Right ventricle myocardium inferior (tissue), 1 donor: ENCODE results near the gene MYEF2. TPM values are rescaled to one million over a fixed set of nuclear protein-coding genes. Genes with fewer than 3 reads are reported as not detected.

Source experiments
- ATAC-seq: fragments of 200-7000 bp; cut with Tn5 transposase; one replicate; pipeline ENCODE4 v1.9.1; 2020; ENCODE audit warnings: mild to moderate bottlenecking, moderate library complexity
- DNase-seq: peaks from one replicate; pipeline ENCODE4 v3.0.0; 2021; ENCODE audit errors: missing footprints
- intact Hi-C: fragments of 100-400 bp; cut with DNase I; formaldehyde crosslinking; loops from one replicate; pipeline ENCODE4 v1.11.0; 2022
- total RNA-seq: library from RNA; stranded (reverse); fragmentation: NEBNext Ultra II Directional; extraction: Animal tissue kit (Norgen Biotek cat#: 25700); gene quantifications from one replicate; pipeline ENCODE4 v1.2.1, GENCODE V29; 2021
- donor health status: DM: no; HTN: yes; CAD: no; lungs with severe emphysema.

Gene MYEF2
- total RNA-seq, 1 donor from 2014 or later = 8.7 TPM

DNA sequence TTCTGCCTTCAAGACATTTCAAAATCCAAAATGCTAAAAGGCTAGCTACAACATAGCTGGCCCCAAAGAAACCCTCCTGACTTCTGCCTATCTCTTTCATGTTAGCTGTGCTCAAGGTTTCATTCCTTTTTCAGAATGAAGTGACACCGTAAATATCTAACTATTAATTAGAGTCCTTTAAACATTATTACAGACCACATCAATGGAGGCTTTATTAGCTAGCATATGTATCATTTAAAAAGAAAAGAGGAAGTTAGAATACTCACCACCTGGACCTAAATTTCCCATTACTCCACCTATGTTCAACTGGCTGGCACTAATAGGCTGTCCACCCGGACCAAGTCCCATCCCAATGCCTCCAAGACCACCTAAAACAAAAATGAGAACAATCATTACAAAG is 24.6 kb downstream of the MYEF2 start:
- no peak for DNase-seq
- intact Hi-C loops = no loop called here
- ATAC-seq = no peak

DNA sequence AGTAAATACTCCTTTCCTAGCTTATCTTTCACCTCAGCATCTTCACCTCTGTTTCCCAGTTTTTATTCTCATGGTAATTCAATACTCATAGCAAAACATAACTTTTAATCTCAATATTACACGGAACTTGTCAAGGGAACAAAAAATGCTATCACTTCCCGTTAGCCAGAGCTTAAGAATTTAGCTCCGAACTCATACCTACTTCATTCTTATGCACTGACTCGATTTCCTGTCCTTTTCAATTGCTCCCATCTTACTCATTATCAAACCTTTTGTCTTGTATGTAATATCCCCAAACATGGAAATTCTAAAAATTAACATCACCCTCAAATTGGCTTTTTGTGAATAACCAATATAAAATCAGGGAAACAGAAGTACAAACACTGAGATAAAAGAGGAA is 28.2 kb downstream of the MYEF2 start:
- DNase-seq (no peak), ATAC-seq (no peak)
- intact Hi-C loops = no loop called here

DNA sequence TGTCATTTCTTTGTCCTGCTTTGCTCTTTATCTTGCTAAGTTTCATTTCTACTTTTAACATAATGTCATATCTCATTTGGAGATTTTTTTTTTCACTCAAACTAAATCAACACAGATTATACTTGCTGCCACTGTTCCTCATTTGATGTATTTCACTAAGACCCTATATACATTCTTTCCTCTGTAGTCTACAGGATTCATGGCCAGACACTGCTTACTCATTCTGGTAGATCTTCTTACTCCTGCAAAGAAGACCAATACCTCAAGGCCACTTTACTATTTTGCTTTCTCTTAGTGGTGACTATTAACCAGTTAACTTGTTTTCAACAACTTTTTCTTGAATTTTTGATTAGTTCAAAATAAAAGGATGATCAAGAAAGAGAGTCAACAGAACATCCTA is 30.7 kb downstream of the MYEF2 start:
- intact Hi-C loops = no loop called here
- no peak for ATAC-seq
- DNase-seq = no peak

DNA sequence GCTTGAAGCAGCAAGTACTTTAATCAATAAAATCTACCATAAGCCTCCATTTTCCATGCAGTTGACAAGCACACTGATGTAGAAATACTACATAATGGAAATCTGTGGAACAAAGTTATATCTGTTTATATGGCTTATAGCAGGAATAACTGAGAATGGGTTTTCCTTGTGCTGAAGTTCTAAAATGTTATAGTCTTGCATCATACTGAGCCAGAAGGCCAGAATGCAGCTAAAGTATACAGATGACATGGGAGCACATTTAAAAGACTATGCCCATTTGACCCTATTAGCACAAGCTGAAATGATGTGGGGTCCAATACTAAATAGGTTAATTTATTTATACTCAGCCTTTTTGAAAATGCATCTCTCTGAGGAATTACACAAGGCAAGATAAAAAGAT is 32.2 kb downstream of the MYEF2 start:
- no peak for DNase-seq
- intact Hi-C loops = no loop called here
- ATAC-seq = no peak

DNA sequence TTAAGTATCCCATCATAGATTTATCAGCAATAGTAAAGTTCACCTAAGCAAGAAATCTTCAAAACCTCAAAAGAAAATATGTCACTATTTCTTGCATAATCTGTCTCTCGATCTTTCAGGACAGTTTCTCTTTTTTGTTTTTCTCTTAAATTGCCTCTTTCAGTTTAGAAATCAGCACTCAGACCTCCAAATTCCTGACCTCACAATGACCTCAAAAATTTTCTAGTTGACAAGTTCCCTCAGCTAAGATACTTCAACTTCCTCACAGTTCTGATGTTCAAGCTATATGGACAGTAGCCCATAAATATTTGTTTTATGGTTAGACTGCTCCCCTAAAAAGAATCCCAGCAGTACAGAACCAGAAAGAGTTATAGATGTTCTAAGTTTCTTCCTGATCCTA is 33.2 kb downstream of the MYEF2 start:
- no peak for DNase-seq
- no peak for ATAC-seq
- intact Hi-C loops = no loop called here

DNA sequence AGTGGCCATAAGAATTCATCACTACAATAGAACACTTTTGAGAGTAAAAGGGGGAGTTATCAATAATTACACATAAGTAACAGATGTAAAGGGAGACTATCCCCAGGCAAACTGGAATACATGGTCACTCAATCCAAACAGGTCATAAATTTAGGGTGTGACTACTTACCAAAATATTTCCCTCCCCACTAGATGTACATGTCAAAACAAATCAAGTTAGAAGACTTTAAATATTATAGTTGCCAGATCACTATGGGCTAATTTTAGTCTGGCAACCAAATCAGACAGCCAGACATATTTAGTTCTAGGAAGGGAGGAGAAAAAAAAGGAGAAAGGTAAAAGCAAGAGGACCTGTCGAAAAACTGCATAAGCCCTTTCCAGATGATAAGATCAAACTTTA is 34.2 kb downstream of the MYEF2 start:
- no peak for DNase-seq
- peak; percentile 42 for ATAC-seq
- intact Hi-C loops = no loop called here

DNA sequence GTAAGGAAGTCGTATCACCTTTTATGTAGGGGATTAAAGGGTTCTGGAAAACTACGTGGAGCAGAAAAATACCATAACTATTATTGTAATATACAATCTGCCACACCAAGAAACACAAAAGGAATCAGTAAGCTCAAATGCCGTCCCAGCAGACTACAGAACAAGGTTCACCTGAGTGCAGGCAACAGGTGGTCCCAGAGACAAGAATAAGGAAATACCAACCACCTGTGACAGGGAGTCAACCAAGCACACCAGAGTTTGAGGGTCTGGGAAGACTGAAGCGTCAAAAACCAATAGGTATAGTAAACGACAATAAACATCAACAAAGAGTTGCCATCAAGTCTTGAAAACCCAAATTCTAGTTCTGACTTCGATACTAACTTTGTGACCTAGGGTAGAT is 45.2 kb downstream of the MYEF2 start:
- DNase-seq (no peak), ATAC-seq (no peak)
- intact Hi-C loops = no loop called here

DNA sequence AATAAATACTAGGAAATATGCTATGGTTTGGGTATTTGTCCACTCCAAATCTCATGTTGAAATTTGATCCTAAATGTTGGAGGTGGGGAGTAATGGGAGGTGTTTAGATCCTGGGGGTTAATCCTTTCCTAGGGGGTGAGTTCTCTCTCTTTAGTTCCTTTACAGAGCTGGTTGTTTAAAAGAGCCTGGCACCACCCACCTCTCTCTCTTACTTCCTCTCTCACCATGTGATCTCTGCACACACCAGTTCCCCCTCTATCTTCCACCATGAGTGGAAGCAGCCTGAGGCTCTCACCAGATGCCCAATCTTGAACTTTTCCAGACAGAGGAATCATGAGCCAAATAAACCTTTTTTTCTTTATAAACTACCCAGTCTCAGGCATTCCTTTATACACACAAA is 46.8 kb downstream of the MYEF2 start:
- no peak for ATAC-seq

DNA sequence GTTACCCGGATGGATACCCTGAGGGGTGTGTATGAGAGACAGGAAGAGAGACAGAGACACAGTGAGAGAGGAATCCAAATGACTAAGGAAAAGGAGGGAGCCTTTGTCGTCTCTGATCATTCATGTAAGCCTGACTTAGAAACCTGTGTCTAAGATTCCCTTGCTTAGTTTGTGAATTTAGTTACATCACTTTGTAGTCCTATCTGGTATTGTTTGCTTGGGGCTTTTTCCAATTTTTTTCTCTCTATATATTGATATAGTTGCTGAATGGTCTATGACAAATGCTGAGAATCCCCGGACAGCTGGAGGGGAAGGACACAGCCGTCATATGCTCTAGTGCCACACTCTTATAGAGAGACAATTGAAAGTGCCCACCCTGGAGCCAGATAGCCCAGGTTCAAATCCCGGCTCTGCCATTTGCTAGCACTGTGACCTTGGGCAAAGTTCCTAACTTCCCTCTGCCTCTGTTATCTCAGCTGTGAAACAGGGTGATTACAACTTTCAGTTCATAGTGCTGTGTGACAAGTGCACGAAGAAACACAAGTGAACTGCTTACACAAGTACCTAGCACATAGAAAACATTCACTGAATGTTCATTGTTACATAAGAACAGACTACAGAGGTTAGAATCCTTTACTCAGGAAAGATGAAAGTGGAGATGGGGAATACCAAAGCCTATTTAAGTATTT is 51.3 kb downstream of the MYEF2 start:
- ATAC-seq = no peak
- DNase-seq = no peak
- intact Hi-C loops = no loop called here

More for the DNA sequence above, 46.8 kb downstream of the MYEF2 start:
- DNase-seq = no peak
- intact Hi-C loops = no loop called here

DNA sequence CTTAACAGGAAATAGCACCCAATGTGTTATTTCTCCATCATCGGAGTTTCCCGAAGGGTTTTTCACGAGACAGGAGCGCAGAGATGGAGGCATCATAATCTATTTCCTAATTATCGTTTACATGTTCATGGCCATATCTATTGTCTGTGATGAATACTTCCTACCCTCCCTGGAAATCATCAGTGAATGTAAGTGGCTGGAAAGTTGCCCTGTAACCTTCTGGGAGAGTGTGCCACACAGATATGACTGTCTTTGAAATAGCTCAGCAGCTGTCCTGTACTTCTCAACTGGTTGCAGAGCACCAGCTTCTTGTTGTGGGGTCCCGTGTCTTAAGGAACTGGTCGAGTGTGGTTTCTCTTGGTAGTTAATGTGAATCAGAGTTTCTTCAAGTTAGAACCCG is 56.2 kb downstream of the MYEF2 start:
- intact Hi-C loops = no loop called here
- DNase-seq = no peak
- ATAC-seq = no peak

DNA sequence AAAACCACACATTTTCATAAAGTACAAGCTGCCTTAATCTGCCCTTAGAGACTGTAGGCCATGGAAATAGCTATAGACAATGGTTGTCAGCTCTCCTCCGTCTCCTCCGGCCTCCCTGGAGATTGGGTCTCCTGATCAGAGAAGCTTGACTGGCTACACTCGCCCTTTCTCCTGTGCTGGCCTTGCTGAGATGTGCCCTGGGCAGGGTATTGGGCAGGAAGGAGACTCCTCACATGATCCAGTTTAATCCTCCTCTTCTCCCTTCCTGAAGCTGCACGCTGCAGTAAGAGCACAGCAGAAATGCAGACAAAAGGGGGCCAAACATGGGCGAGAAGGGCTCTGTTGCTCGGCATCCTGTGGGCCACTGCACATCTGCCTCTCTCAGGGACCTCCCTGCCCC is 57.4 kb downstream of the MYEF2 start, which contains the start of gene SLC24A5:
SLC24A5 (plus strand) TSS at position 246 of the 400 bp plus-strand sequence; CDS start at position 301, 55 bp downstream.
- intact Hi-C loops = no loop called here
- no peak for DNase-seq

DNA sequence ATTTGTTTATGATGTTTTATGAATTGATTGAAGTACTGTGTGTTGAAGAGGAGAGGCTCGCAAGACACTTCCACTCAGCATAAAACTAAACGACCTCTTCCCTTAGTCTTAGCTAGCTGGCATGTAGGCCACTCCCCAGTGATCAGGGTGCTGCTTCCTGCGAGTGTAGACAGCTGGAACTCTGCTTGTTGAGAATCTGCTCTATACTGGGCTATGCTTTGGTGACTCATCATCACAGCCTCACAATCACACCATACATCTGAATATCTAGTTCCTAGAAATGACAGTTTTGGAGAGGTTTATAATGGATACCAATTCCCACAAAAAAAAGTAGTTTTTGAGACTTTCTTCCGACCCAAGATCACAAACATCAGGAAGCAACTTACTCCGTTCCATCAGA is 58.8 kb downstream of the MYEF2 start:
- ATAC-seq (no peak), DNase-seq (no peak)
- intact Hi-C loops = no loop called here

More for the DNA sequence above, 57.4 kb downstream of the MYEF2 start, which contains the start of gene SLC24A5:
- ATAC-seq = no peak

DNA sequence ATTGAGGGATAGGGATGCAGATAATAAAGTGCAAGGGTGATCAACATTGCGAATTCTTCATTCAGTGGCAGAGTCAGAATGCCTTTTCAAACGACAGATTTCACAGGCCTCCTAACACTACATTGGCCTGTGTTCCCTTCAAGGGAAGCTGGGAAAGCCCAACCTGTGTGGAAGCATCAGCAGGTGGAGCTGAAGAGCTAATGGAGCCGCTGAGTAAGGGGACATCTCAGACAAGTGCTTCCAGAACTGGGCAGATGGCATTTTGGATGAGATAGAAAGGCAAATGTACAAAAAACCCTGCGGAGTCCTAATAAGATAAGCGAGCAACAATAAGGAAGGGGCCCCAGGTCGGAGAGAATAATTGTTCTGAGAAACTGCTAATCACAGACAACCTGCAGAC is 65.9 kb downstream of the MYEF2 start:
- peak; percentile 42 for ATAC-seq
- intact Hi-C loops = loop anchor here (5.0 kb wide), 1 partner anchor 140 kb away; no protein-coding TSS in a partner anchor

DNA sequence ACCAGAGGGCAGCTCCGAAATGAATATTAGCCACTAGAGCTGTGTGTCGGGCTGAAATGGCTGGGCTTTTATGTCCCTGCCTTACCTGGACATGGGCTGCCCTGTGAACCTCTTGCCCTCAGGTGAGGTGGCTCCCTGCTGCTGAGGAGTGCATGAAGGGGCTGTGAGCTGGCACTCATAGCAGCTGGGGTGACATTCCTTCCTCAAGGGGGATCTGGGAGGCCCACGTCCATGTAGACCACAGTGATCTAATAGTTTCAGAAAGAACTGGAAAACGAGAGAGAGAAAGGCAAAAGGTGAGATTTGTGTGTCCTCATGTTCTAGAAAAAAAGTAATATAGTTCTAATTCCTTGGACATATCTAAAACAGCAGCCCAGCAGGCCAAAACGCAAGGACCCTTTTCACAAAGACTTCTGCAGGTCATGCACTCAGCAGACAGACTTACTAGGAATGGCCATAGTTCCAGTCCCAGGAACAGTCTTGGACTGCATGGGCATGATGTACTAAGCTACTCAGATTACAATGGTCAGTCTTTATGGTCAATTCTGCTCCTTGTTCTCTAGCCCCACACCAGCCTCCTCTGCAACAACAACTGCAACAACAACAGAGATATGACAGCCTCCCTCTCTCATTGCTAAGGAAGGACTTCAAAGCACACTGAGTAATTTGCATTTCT is 68.1 kb downstream of the MYEF2 start:
- intact Hi-C loops = loop anchor here (5.0 kb wide), 1 partner anchor 142 kb away; no protein-coding TSS in a partner anchor
- DNase-seq = no peak
- no peak for ATAC-seq

More for the DNA sequence above, 65.9 kb downstream of the MYEF2 start:
- DNase-seq = no peak

DNA sequence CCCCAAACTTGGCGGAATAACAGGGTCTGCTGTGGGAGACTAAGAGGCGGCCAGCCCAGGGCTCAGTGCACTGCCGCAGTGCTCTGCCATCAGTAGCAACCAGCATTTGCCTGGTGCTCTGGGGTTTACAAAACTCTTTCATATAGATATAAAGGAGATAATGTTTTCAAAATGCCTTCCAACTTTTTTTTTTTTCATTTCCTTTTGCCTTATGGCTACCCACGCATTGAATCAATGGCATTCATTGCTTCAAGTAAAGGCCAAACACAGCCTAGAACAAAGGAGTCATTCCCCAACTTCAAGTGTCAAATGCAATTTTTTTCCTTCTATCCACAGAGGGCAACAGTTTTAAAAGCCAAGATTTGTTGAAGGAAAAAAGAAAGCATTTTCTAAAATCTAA is 68.9 kb downstream of the MYEF2 start:
- intact Hi-C loops = no loop called here
- no peak for DNase-seq
- no peak for ATAC-seq

DNA sequence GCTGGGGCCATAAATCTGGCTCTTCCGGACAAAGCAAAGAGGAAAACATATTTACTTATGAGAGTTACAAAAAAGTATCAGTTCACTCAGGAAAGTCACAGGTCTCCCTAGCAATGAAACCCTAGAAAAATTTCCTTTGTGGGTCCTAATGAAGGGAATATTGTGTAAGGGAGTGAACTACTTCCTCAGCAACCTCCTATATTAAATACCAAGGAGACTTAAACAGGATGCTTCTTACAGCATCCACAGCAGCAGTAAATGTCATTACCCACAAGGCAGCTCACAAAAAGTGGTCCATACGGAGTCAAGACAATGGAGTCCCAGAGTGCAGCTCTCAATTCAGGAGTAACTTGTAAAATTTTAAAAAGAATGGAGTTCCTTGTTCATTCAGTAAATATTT is 72.2 kb downstream of the MYEF2 start:
- DNase-seq (no peak), ATAC-seq (no peak)
- intact Hi-C loops = no loop called here

DNA sequence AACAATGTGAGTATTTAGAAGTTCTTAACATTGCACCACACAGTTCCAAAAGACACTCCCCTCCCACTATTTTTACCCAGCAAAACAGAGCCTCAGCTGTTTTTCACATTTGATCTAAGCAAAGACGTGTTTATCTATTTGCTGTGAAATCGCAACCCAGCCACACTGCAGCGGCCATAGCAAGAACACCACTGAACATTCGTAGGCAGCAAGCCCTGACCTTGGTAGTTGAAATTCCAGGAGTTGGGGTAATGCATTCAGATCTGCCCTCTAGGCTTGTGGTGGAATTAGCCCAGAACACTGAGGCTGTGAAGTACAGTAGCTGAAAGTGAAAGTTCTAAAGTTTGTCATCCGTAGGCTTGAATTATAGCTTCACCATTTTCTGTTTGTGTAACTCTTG is 74.4 kb downstream of the MYEF2 start:
- intact Hi-C loops = no loop called here
- ATAC-seq (no peak), DNase-seq (no peak)

DNA sequence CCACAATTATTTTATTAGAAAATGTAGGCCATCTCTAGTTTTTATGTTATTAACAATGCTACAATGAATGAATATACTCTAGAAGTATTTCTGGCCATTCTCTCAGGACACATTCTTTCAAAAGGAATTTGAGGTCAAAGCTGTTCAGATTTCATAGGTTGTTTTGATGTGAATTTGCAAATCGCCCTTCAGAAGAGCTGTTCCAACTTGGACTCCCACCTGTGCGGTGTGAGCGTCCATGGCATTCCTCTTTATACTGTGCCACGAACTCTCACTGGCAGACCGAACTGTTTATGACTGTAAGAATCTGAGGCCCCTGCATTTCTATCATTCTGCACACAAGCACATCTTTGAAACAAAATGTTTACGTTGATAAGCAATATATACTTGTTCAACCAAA is 75.9 kb downstream of the MYEF2 start:
- ATAC-seq (no peak), DNase-seq (no peak)
- intact Hi-C loops = no loop called here

DNA sequence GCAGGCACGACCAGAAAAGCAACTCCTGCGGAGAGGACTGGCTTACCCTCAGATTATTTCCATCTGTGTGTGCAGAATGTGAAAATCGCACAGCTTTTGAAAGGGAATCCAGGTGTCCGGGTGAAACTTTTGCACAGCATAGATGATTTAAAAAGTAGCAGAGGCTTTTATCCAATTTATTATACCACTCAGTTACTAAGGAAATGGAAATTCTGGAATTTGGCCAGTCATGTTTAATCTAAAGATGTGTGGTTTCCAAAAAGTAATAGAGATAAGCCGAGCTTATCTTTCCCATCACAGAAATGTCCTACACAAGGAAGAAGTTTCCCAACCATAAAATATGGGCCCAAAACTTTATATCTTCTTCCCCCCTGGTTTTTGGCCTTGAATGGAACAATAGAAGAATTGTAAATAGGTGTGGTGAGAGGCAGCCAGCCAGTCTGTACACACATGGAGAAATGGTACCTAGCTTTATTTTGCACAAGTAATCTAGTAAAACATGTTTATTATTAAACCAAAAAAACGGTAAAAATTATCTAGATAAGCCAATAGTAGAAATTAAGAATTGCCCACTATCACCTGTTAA is 76.6 kb downstream of the MYEF2 start:
- intact Hi-C loops = no loop called here
- DNase-seq = no peak
- ATAC-seq = no peak

DNA sequence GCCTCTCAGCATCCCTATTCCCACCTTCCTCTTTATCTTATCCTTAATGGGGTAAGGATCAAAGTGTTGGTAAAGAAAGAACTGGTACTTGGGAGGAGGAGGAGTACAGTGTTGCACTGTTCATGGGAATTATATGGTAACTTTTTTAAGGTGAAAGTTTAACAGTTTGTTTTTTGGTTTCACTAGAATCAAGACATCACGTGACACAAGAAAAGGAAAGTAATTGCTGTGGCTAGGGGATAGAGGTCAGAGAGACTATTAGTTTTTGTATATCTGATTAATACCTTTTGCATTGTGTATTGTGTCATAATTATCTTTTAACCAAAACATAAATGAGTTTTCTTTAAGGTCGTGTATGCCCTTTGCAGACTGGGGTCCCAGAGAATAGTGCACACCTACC is 80.8 kb downstream of the MYEF2 start:
- DNase-seq = no peak
- intact Hi-C loops = no loop called here
- ATAC-seq = no peak
